ENCODE results near the gene PANX2.

DNA sequence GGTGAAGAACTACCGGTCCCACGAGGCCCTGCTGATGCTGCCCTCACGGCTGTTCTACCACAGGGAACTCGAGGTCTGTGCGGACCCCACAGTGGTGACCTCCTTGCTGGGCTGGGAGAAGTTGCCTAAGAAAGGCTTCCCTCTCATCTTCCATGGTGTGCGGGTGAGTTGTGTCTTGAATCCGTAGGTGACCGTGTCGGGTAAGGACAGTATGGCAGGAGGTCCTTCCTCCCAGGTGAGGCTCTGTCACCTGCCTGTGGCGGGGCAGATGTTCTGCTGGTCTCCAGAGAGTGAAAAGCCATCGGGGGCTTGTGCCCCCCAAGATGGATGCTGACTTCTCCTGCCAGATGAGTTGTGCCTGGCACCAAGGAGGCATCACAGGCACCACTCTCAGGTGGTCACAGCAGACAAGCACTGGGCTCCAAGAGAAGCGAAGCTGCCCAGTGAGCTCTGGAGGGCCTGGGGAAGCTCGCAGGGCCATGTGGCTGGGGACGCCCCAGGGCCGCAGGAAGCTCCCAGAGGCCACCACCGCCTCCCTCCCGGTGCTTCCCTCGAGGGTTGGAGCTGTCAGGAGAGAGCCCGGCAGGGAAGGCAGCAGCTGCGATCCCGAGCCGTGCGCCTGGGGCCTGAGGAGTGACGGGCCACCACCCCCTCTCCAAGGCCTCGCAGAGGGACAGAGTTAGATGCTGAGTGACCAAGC lies 17.3 kb upstream of the PANX2 start:
- TF ChIP-seq, protein P1, sequence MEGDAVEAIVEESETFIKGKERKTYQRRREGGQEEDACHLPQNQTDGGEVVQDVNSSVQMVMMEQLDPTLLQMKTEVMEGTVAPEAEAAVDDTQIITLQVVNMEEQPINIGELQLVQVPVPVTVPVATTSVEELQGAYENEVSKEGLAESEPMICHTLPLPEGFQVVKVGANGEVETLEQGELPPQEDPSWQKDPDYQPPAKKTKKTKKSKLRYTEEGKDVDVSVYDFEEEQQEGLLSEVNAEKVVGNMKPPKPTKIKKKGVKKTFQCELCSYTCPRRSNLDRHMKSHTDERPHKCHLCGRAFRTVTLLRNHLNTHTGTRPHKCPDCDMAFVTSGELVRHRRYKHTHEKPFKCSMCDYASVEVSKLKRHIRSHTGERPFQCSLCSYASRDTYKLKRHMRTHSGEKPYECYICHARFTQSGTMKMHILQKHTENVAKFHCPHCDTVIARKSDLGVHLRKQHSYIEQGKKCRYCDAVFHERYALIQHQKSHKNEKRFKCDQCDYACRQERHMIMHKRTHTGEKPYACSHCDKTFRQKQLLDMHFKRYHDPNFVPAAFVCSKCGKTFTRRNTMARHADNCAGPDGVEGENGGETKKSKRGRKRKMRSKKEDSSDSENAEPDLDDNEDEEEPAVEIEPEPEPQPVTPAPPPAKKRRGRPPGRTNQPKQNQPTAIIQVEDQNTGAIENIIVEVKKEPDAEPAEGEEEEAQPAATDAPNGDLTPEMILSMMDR (conservative IDR thresholded peaks at IDR 0.05; ENCODE audit: low read length) = no peak
- no peak for TF ChIP-seq EZH2phosphoT487 (IDR thresholded peaks at IDR 0.05; ENCODE audit: borderline replicate concordance, low read depth, low read length)

Data from OCI-LY7 (cell line).